HepG2 (cell line): Measurements from ENCODE around the gene ATP5MG. TPM values are rescaled to one million over a fixed set of nuclear protein-coding genes. Genes with fewer than 3 reads are reported as not detected.

ENCODE experiments used
- NFE2 ChIP-seq: sonication (generic); formaldehyde crosslinking; IDR thresholded peaks from 2 replicates; pipeline ENCODE4 v1.4.0; 2020; ENCODE audit warnings: missing genetic modification reagents
- PRDM15 ChIP-seq: sonication (generic); formaldehyde crosslinking; IDR thresholded peaks from 2 replicates; pipeline ENCODE4 v1.4.0; 2020; ENCODE audit warnings: missing genetic modification reagents
- YEATS4 ChIP-seq: sonication (generic); formaldehyde crosslinking; IDR thresholded peaks from 2 replicates; pipeline ENCODE4 v1.4.0; 2020; ENCODE audit warnings: missing genetic modification reagents, borderline replicate concordance
- ZBTB21 ChIP-seq: sonication (generic); formaldehyde crosslinking; IDR thresholded peaks from 2 replicates; pipeline ENCODE4 v1.4.0; 2020; ENCODE audit warnings: missing genetic modification reagents
- ZFY ChIP-seq: sonication (generic); formaldehyde crosslinking; IDR thresholded peaks from 2 replicates; pipeline ENCODE4 v1.4.0; 2020; ENCODE audit warnings: missing genetic modification reagents
- ZMAT5 ChIP-seq: sonication (generic); formaldehyde crosslinking; IDR thresholded peaks from 2 replicates; pipeline ENCODE4 v1.5.0; 2020; ENCODE audit warnings: mild to moderate bottlenecking, low read depth, missing genetic modification reagents, borderline replicate concordance
- ZNF24 ChIP-seq: fragments of 450-650 bp; IDR thresholded peaks from 2 replicates; pipeline ENCODE4 v1.6.1; 2017; ENCODE audit warnings: antibody characterized with exemption, mild to moderate bottlenecking
- ZNF282 ChIP-seq: fragments of 450-650 bp; IDR thresholded peaks from 2 replicates; pipeline ENCODE4 v1.6.1; 2018; ENCODE audit not compliant: partially characterized antibody
- polyA plus RNA-seq, 8 experiments: library from polyadenylated mRNA; depleted of rRNA in 3 of 8; stranded (reverse) in 7 of 8; unstranded in 1 of 8; fragments of >200 nt; fragmentation: Illumina TruSeq in 4 of 8; extraction: Trizol in 4 of 8; gene quantifications; 2 replicates each; pipeline versions ENCODE4 v1.2.1 to v1.2.3, GENCODE V29; 2011 to 2016; ENCODE audit warnings: low read depth in 4 of 8, missing spikeins in 1 of 8, mixed read lengths in 1 of 8; ENCODE audit not compliant: insufficient read depth in 1 of 8
- total RNA-seq, 5 experiments: library from RNA; depleted of rRNA; stranded (reverse); fragments of >200 nt; fragmentation: Illumina TruSeq; extraction: Trizol; gene quantifications; 2 replicates each; pipeline ENCODE4 v1.2.3, GENCODE V29; 2016; ENCODE audit warnings: low read depth in 1 of 5
- TF ChIP-seq, protein P1 (sequence below): sonication (generic); formaldehyde crosslinking; IDR thresholded peaks from 2 replicates; pipeline ENCODE4 v1.8.0; 2022; ENCODE audit warnings: mild to moderate bottlenecking, missing genetic modification reagents, moderate library complexity
- TF ChIP-seq, protein P2 (sequence below): sonication (generic); formaldehyde crosslinking; IDR thresholded peaks from 2 replicates; pipeline ENCODE4 v1.5.1; 2020; ENCODE audit warnings: mild to moderate bottlenecking, missing genetic modification reagents, borderline replicate concordance
- TF ChIP-seq, protein P3 (sequence below): sonication (generic); formaldehyde crosslinking; IDR thresholded peaks from 2 replicates; pipeline ENCODE4 v1.4.0; 2020; ENCODE audit warnings: missing genetic modification reagents, borderline replicate concordance
- TF ChIP-seq, protein P4 (sequence below): sonication (generic); formaldehyde crosslinking; IDR thresholded peaks from 2 replicates; pipeline ENCODE4 v1.9.0; 2021; ENCODE audit warnings: missing genetic modification reagents, borderline replicate concordance

ATP5MG gene
- total and polyA plus RNA-seq, 2 of the 13 experiments (the other 11 are each of a cell fraction or from before 2014, with no cell fraction given) = 260 to 320 TPM

DNA sequence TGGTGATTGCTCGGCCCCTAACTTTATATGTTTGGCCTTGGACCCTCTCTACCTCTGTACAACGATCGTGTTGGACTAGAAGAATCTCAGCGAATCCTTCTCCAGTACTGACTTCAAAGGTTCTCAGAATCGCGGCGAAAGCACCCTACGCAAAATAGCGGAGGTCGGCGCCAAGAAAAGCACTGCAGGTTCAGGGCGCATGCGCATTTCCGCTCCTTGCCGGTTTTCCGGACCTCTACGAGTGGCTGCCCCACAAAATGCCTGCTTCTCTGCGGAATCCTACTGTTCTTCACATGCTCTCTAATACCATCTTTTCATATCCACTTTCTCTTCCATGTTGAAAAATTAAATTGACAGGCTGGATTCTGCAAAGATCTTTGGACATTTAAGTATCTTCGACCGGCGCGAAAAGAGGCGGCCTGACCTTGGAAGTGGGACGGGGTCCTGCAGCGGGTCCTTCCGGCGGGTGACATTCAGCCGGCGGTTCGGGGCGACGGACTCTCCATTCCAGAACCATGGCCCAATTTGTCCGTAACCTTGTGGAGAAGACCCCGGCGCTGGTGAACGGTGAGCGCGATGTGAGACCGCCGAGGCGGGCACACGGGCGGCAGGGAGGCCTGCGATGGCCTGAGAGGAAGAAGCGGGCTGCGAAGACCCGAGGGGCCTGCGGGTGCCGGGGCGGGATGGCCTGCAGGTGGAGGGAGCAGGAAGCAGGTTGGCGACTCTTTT, at the start of gene ATP5MG (continued):
- TF ChIP-seq, protein P1, sequence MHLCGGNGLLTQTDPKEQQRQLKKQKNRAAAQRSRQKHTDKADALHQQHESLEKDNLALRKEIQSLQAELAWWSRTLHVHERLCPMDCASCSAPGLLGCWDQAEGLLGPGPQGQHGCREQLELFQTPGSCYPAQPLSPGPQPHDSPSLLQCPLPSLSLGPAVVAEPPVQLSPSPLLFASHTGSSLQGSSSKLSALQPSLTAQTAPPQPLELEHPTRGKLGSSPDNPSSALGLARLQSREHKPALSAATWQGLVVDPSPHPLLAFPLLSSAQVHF (CRISPR knock-in tag) = no peak
- TF ChIP-seq YEATS4 (CRISPR knock-in tag) (peak; percentile 15; the same call in 1 of the 2 replicates), ZNF282 (no peak), ZNF24 (no peak), NFE2 (no peak), ZMAT5 (no peak), ZFY (CRISPR knock-in tag) (peak; percentile 92), ZBTB21 (no peak), PRDM15 (no peak)
- TF ChIP-seq, protein P2, sequence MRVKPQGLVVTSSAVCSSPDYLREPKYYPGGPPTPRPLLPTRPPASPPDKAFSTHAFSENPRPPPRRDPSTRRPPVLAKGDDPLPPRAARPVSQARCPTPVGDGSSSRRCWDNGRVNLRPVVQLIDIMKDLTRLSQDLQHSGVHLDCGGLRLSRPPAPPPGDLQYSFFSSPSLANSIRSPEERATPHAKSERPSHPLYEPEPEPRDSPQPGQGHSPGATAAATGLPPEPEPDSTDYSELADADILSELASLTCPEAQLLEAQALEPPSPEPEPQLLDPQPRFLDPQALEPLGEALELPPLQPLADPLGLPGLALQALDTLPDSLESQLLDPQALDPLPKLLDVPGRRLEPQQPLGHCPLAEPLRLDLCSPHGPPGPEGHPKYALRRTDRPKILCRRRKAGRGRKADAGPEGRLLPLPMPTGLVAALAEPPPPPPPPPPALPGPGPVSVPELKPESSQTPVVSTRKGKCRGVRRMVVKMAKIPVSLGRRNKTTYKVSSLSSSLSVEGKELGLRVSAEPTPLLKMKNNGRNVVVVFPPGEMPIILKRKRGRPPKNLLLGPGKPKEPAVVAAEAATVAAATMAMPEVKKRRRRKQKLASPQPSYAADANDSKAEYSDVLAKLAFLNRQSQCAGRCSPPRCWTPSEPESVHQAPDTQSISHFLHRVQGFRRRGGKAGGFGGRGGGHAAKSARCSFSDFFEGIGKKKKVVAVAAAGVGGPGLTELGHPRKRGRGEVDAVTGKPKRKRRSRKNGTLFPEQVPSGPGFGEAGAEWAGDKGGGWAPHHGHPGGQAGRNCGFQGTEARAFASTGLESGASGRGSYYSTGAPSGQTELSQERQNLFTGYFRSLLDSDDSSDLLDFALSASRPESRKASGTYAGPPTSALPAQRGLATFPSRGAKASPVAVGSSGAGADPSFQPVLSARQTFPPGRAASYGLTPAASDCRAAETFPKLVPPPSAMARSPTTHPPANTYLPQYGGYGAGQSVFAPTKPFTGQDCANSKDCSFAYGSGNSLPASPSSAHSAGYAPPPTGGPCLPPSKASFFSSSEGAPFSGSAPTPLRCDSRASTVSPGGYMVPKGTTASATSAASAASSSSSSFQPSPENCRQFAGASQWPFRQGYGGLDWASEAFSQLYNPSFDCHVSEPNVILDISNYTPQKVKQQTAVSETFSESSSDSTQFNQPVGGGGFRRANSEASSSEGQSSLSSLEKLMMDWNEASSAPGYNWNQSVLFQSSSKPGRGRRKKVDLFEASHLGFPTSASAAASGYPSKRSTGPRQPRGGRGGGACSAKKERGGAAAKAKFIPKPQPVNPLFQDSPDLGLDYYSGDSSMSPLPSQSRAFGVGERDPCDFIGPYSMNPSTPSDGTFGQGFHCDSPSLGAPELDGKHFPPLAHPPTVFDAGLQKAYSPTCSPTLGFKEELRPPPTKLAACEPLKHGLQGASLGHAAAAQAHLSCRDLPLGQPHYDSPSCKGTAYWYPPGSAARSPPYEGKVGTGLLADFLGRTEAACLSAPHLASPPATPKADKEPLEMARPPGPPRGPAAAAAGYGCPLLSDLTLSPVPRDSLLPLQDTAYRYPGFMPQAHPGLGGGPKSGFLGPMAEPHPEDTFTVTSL (CRISPR knock-in tag) = peak; percentile 48; the same call in 1 of the 2 replicates
- TF ChIP-seq, protein P3, sequence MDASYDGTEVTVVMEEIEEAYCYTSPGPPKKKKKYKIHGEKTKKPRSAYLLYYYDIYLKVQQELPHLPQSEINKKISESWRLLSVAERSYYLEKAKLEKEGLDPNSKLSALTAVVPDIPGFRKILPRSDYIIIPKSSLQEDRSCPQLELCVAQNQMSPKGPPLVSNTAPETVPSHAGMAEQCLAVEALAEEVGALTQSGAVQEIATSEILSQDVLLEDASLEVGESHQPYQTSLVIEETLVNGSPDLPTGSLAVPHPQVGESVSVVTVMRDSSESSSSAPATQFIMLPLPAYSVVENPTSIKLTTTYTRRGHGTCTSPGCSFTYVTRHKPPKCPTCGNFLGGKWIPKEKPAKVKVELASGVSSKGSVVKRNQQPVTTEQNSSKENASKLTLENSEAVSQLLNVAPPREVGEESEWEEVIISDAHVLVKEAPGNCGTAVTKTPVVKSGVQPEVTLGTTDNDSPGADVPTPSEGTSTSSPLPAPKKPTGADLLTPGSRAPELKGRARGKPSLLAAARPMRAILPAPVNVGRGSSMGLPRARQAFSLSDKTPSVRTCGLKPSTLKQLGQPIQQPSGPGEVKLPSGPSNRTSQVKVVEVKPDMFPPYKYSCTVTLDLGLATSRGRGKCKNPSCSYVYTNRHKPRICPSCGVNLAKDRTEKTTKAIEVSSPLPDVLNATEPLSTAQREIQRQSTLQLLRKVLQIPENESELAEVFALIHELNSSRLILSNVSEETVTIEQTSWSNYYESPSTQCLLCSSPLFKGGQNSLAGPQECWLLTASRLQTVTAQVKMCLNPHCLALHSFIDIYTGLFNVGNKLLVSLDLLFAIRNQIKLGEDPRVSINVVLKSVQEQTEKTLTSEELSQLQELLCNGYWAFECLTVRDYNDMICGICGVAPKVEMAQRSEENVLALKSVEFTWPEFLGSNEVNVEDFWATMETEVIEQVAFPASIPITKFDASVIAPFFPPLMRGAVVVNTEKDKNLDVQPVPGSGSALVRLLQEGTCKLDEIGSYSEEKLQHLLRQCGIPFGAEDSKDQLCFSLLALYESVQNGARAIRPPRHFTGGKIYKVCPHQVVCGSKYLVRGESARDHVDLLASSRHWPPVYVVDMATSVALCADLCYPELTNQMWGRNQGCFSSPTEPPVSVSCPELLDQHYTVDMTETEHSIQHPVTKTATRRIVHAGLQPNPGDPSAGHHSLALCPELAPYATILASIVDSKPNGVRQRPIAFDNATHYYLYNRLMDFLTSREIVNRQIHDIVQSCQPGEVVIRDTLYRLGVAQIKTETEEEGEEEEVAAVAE (CRISPR knock-in tag) = no peak
- TF ChIP-seq, protein P4, sequence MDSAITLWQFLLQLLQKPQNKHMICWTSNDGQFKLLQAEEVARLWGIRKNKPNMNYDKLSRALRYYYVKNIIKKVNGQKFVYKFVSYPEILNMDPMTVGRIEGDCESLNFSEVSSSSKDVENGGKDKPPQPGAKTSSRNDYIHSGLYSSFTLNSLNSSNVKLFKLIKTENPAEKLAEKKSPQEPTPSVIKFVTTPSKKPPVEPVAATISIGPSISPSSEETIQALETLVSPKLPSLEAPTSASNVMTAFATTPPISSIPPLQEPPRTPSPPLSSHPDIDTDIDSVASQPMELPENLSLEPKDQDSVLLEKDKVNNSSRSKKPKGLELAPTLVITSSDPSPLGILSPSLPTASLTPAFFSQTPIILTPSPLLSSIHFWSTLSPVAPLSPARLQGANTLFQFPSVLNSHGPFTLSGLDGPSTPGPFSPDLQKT (CRISPR knock-in tag) = no peak
